OCI-LY3 (cell line): ENCODE results near the gene LARP1.

Source experiments
- H2AFZ ChIP-seq: fragments of 200-600, 300-600 bp; shearing (Covaris generic); 2 replicates; pipeline ENCODE4 v1.6.0; 2014; ENCODE audit warnings: antibody characterized with exemption, low read depth, low read length
- H3K27ac ChIP-seq: fragments of 200-600, 300-600 bp; sonication (generic); 2 replicates; pipeline ENCODE4 v1.5.1; 2014; ENCODE audit warnings: mild to moderate bottlenecking, low read length, moderate library complexity, mixed read lengths
- H3K27me3 ChIP-seq: fragments of 200-600, 300-600 bp; sonication (generic); 2 replicates; pipeline ENCODE4 v1.6.1; 2014; ENCODE audit warnings: low read depth, low read length, mixed read lengths
- H3K36me3 ChIP-seq: fragments of 200-600, 300-600 bp; sonication (generic); replicated peaks from 2 replicates; pipeline ENCODE3; 2014; ENCODE audit warnings: low read depth, low read length, mixed read lengths
- H3K4me1 ChIP-seq: fragments of 300-600, 200-600 bp; sonication (generic); 2 replicates; pipeline ENCODE4 v1.6.1; 2014; ENCODE audit warnings: low read length, mixed read lengths
- H3K4me2 ChIP-seq: fragments of 200-600, 300-600 bp; sonication (generic); 2 replicates; pipeline ENCODE4 v1.6.1; 2014; ENCODE audit warnings: low read length, mixed read lengths
- H3K4me3 ChIP-seq: fragments of 300-600, 200-600 bp; sonication (generic); 2 replicates; pipeline ENCODE4 v1.5.1; 2014; ENCODE audit warnings: antibody characterized with exemption, mild to moderate bottlenecking, low read length, moderate library complexity
- H3K79me2 ChIP-seq: fragments of 300-600, 200-600 bp; shearing (Covaris generic); 2 replicates; pipeline ENCODE4 v1.6.1; 2014; ENCODE audit warnings: mild to moderate bottlenecking, low read length, mixed read lengths
- H3K9ac ChIP-seq: fragments of 300-600, 200-600 bp; shearing (Covaris generic); 2 replicates; pipeline ENCODE4 v1.6.0; 2014; ENCODE audit warnings: mild to moderate bottlenecking, low read length, moderate library complexity
- H3K9me3 ChIP-seq: fragments of 200-600, 300-600 bp; shearing (Covaris generic); 2 replicates; pipeline ENCODE4 v1.6.1; 2014; ENCODE audit warnings: low read length, mixed read lengths; ENCODE audit not compliant: insufficient read depth
- H4K20me1 ChIP-seq: fragments of 200-600, 300-600 bp; sonication (generic); 2 replicates; pipeline ENCODE4 v1.6.1; 2016; ENCODE audit warnings: low read length, mixed read lengths; ENCODE audit not compliant: insufficient read depth
- EZH2phosphoT487 ChIP-seq: fragments of 200-600 bp; shearing (Covaris generic); IDR thresholded peaks from 2 replicates; pipeline ENCODE4 v1.6.1; 2018; ENCODE audit warnings: antibody characterized with exemption, mixed run types, low read depth
- TF ChIP-seq, protein P1 (sequence below): fragments of 200-600, 300-600 bp; sonication (generic); IDR thresholded peaks from 2 replicates; pipeline ENCODE4 v1.5.1; 2014; ENCODE audit warnings: antibody characterized with exemption, low read length, low read depth

The LARP1 gene

GRCh38 chr5:154778534-154778933, 23.4 kb downstream of the LARP1 start:
- Histone ChIP-seq H3K36me3 (no peaks in the 10 kb centered on the region), H4K20me1 (peaks cover 95% of the 10 kb centered on the region), H3K4me3 (no peak overlapping the region), H2AFZ (no peak overlapping the region), H3K79me2 (peaks cover 100% of the 10 kb centered on the region), H3K4me2 (no peak overlapping the region), H3K27me3 (no peaks in the 10 kb centered on the region), H3K9me3 (no peaks in the 10 kb centered on the region), H3K27ac (no peak overlapping the region), H3K9ac (no peak overlapping the region), H3K4me1 (peaks cover 9% of the 10 kb centered on the region)
- no peak for TF ChIP-seq EZH2phosphoT487
- TF ChIP-seq, protein P1, sequence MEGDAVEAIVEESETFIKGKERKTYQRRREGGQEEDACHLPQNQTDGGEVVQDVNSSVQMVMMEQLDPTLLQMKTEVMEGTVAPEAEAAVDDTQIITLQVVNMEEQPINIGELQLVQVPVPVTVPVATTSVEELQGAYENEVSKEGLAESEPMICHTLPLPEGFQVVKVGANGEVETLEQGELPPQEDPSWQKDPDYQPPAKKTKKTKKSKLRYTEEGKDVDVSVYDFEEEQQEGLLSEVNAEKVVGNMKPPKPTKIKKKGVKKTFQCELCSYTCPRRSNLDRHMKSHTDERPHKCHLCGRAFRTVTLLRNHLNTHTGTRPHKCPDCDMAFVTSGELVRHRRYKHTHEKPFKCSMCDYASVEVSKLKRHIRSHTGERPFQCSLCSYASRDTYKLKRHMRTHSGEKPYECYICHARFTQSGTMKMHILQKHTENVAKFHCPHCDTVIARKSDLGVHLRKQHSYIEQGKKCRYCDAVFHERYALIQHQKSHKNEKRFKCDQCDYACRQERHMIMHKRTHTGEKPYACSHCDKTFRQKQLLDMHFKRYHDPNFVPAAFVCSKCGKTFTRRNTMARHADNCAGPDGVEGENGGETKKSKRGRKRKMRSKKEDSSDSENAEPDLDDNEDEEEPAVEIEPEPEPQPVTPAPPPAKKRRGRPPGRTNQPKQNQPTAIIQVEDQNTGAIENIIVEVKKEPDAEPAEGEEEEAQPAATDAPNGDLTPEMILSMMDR, result no peak

GRCh38 chr5:154779105-154779504, 23.9 kb downstream of the LARP1 start:
- Histone ChIP-seq H3K4me1 (peaks cover 9% of the 10 kb centered on the region), H3K4me3 (no peak overlapping the region), H3K79me2 (peaks cover 100% of the 10 kb centered on the region), H3K27ac (no peak overlapping the region), H3K4me2 (no peak overlapping the region), H2AFZ (no peak overlapping the region), H3K36me3 (no peaks in the 10 kb centered on the region), H4K20me1 (peaks cover 95% of the 10 kb centered on the region), H3K9ac (no peak overlapping the region), H3K27me3 (no peaks in the 10 kb centered on the region), H3K9me3 (no peaks in the 10 kb centered on the region)
- TF ChIP-seq, protein P1, result no peak
- no peak for TF ChIP-seq EZH2phosphoT487

DNA sequence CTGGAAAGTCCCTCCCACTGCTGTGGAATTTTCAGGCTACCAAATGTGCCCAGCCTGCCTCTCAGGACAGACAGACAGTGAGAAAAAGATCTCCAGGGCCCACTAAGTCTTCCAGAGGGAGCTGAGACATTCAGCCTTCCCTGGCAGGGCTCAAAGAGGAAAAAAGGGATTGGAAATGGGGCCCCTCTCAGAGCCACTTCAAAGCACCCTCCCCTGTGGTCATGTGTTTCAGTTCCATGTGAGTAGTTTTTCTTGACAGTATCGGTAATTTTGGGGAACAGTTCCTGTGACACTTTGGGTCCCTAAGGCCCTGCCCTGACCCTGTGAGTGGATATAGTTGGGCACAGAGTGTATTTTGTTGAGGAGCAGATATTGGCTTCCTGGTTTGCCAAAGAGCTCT, 25.0 kb downstream of the LARP1 start:
- Histone ChIP-seq H3K27me3 (no peaks in the 10 kb centered on the region), H3K9me3 (no peaks in the 10 kb centered on the region), H3K27ac (no peak overlapping the region), H3K36me3 (peaks cover 4% of the 10 kb centered on the region), H3K9ac (no peak overlapping the region), H3K79me2 (peaks cover 100% of the 10 kb centered on the region), H3K4me1 (peaks cover 9% of the 10 kb centered on the region), H4K20me1 (peaks cover 95% of the 10 kb centered on the region), H2AFZ (no peak overlapping the region), H3K4me2 (no peak overlapping the region), H3K4me3 (no peak overlapping the region)
- no peak for TF ChIP-seq EZH2phosphoT487
- TF ChIP-seq, protein P1, result no peak

GRCh38 chr5:154782326-154782725, 27.1 kb downstream of the LARP1 start:
- TF ChIP-seq, protein P1, result no peak
- no peak for TF ChIP-seq EZH2phosphoT487
- Histone ChIP-seq H3K4me2 (no peak overlapping the region), H3K79me2 (peaks cover 100% of the 10 kb centered on the region), H3K9ac (no peak overlapping the region), H3K36me3 (peaks cover 4% of the 10 kb centered on the region), H3K9me3 (no peaks in the 10 kb centered on the region), H3K4me1 (peaks cover 9% of the 10 kb centered on the region), H3K4me3 (no peak overlapping the region), H3K27ac (no peak overlapping the region), H2AFZ (no peak overlapping the region), H3K27me3 (no peaks in the 10 kb centered on the region), H4K20me1 (peaks cover 93% of the 10 kb centered on the region)
